ENCODE results near the gene LMNB1.
A peak's percentile ranks its signal among the peaks of the same experiment; 100 is the strongest.
"Not testable (repeated sequence)": the region's sequence is repeated elsewhere in the genome, so short reads cannot be mapped to it uniquely, and the experiment has no call there.

Gene LMNB1

GRCh38 chr5:126776499-126777256, at the start of gene LMNB1:
TSS of gene LMNB1 (plus strand) at chr5:126777136. CDS start at chr5:126777509, 373 bp downstream.
- H3K4me3 ChIP-seq (ENCODE audit: low read length): peak within 1 kb of the TSS; percentile 80
- TF ChIP-seq ZNF274 (IDR thresholded peaks at IDR 0.05; ENCODE audit: low read depth, low read length): no peak

GRCh38 chr5:126732716-126733115, 44.2 kb upstream of the LMNB1 start:
- no peak for TF ChIP-seq ZNF274 (IDR thresholded peaks at IDR 0.05; ENCODE audit: low read depth, low read length)

GRCh38 chr5:126734573-126734972, 42.4 kb upstream of the LMNB1 start:
- not testable (repeated sequence) for H3K4me3 ChIP-seq (ENCODE audit: low read length)

More at GRCh38 chr5:126732716-126733115, 44.2 kb upstream of the LMNB1 start:
- no peak overlapping the region for H3K4me3 ChIP-seq (ENCODE audit: low read length)

GRCh38 chr5:126736141-126736540, 40.8 kb upstream of the LMNB1 start:
- no peak for TF ChIP-seq ZNF274 (IDR thresholded peaks at IDR 0.05; ENCODE audit: low read depth, low read length)
- H3K4me3 ChIP-seq (ENCODE audit: low read length): no peak overlapping the region

- TF ChIP-seq ZNF274 (IDR thresholded peaks at IDR 0.05; ENCODE audit: low read depth, low read length): no peak
- no peak overlapping the region for H3K4me3 ChIP-seq (ENCODE audit: low read length)
These were observed 35.6 kb upstream of the LMNB1 start for GRCh38 chr5:126741361-126741760.

GRCh38 chr5:126742425-126742824, 34.5 kb upstream of the LMNB1 start:
- H3K4me3 ChIP-seq (ENCODE audit: low read length): no peak overlapping the region
- no peak for TF ChIP-seq ZNF274 (IDR thresholded peaks at IDR 0.05; ENCODE audit: low read depth, low read length)

GRCh38 chr5:126744836-126745235, 32.1 kb upstream of the LMNB1 start:
- TF ChIP-seq ZNF274 (IDR thresholded peaks at IDR 0.05; ENCODE audit: low read depth, low read length): no peak

GRCh38 chr5:126745259-126745992, 31.5 kb upstream of the LMNB1 start:
- TF ChIP-seq ZNF274 (IDR thresholded peaks at IDR 0.05; ENCODE audit: low read depth, low read length): no peak
- H3K4me3 ChIP-seq (ENCODE audit: low read length): no peak overlapping the region

More at GRCh38 chr5:126744836-126745235, 32.1 kb upstream of the LMNB1 start:
- no peak overlapping the region for H3K4me3 ChIP-seq (ENCODE audit: low read length)

GRCh38 chr5:126746290-126746689, 30.6 kb upstream of the LMNB1 start:
- no peak overlapping the region for H3K4me3 ChIP-seq (ENCODE audit: low read length)
- TF ChIP-seq ZNF274 (IDR thresholded peaks at IDR 0.05; ENCODE audit: low read depth, low read length): no peak

GRCh38 chr5:126752081-126752785, 24.7 kb upstream of the LMNB1 start:
- no peak overlapping the region for H3K4me3 ChIP-seq (ENCODE audit: low read length)
- TF ChIP-seq ZNF274 (IDR thresholded peaks at IDR 0.05; ENCODE audit: low read depth, low read length): no peak

GRCh38 chr5:126753227-126753626, 23.7 kb upstream of the LMNB1 start:
- no peak overlapping the region for H3K4me3 ChIP-seq (ENCODE audit: low read length)
- TF ChIP-seq ZNF274 (IDR thresholded peaks at IDR 0.05; ENCODE audit: low read depth, low read length): no peak

GRCh38 chr5:126754609-126755008, 22.3 kb upstream of the LMNB1 start:
- no peak for TF ChIP-seq ZNF274 (IDR thresholded peaks at IDR 0.05; ENCODE audit: low read depth, low read length)
- H3K4me3 ChIP-seq (ENCODE audit: low read length): no peak overlapping the region

GRCh38 chr5:126755593-126755992, 21.3 kb upstream of the LMNB1 start:
- TF ChIP-seq ZNF274 (IDR thresholded peaks at IDR 0.05; ENCODE audit: low read depth, low read length): no peak

GRCh38 chr5:126757713-126758357, 19.1 kb upstream of the LMNB1 start:
- no peak for TF ChIP-seq ZNF274 (IDR thresholded peaks at IDR 0.05; ENCODE audit: low read depth, low read length)
- no peak overlapping the region for H3K4me3 ChIP-seq (ENCODE audit: low read length)

More at GRCh38 chr5:126755593-126755992, 21.3 kb upstream of the LMNB1 start:
- no peak overlapping the region for H3K4me3 ChIP-seq (ENCODE audit: low read length)
